Neural cell (in vitro differentiated cells): ENCODE measurements around the gene CD200R1L. TPM values are rescaled to one million over a fixed set of nuclear protein-coding genes. Genes with fewer than 3 reads are reported as not detected.

ENCODE experiments used
- H2AFZ ChIP-seq: fragments of 200-600, 300-800 bp; sonication (generic), shearing (Covaris generic); 2 replicates; pipeline ENCODE4 v1.6.0; 2014; ENCODE audit warnings: low read depth, mild to moderate bottlenecking, antibody characterized with exemption, low read length, moderate library complexity
- H3F3A ChIP-seq: fragments of 200-600 bp; shearing (Covaris generic); 2 replicates; pipeline ENCODE4 v1.6.1; 2016; ENCODE audit warnings: mild to moderate bottlenecking, moderate library complexity, mixed read lengths, antibody characterized with exemption, low read length; ENCODE audit not compliant: insufficient read depth, poor library complexity, severe bottlenecking
- H3K27ac ChIP-seq: fragments of 200-600, 300-800 bp; sonication (generic), shearing (Covaris generic); 2 replicates; pipeline ENCODE4 v1.5.1; 2014; ENCODE audit warnings: mild to moderate bottlenecking, low read length, moderate library complexity
- H3K27me3 ChIP-seq: fragments of 300-800, 200-600 bp; sonication (generic), shearing (Covaris generic); 2 replicates; pipeline ENCODE4 v1.6.0; 2014; ENCODE audit warnings: mild to moderate bottlenecking, low read depth, low read length, moderate library complexity; ENCODE audit not compliant: insufficient read depth
- H3K36me3 ChIP-seq: fragments of 300-800, 200-600 bp; sonication (generic), shearing (Covaris generic); 2 replicates; pipeline ENCODE4 v1.5.1; 2014; ENCODE audit warnings: mild to moderate bottlenecking, antibody characterized with exemption, low read length, moderate library complexity; ENCODE audit not compliant: insufficient read depth
- H3K4me2 ChIP-seq: fragments of 300-800, 200-600 bp; sonication (generic), shearing (Covaris generic); 2 replicates; pipeline ENCODE4 v1.6.0; 2014; ENCODE audit warnings: mild to moderate bottlenecking, low read length
- H3K4me3 ChIP-seq: fragments of 300-800, 200-600 bp; sonication (generic), shearing (Covaris generic); 2 replicates; pipeline ENCODE4 v1.5.1; 2014; ENCODE audit warnings: mild to moderate bottlenecking, low read length, moderate library complexity
- H3K79me2 ChIP-seq: fragments of 200-600 bp; shearing (Covaris generic); replicated peaks from 2 replicates; pipeline ENCODE4 v1.6.0; 2014; ENCODE audit warnings: mild to moderate bottlenecking, low read length, moderate library complexity; ENCODE audit not compliant: insufficient read depth
- H3K9ac ChIP-seq: fragments of 300-800, 200-600 bp; sonication (generic), shearing (Covaris generic); 2 replicates; pipeline ENCODE4 v1.6.1; 2016; ENCODE audit warnings: mild to moderate bottlenecking, low read length, mixed read lengths
- H3K9me2 ChIP-seq: fragments of 200-600 bp; shearing (Covaris generic); 2 replicates; pipeline ENCODE4 v1.6.1; 2016; ENCODE audit warnings: mild to moderate bottlenecking, low read length, mixed read lengths; ENCODE audit not compliant: insufficient read depth
- H3K9me3 ChIP-seq: fragments of 200-600, 300-800 bp; sonication (generic), shearing (Covaris generic); 2 replicates; pipeline ENCODE4 v1.6.1; 2016; ENCODE audit warnings: mild to moderate bottlenecking, mixed run types, low read length, moderate library complexity, mixed read lengths
- H4K20me1 ChIP-seq: fragments of 200-600 bp; shearing (Covaris generic); 2 replicates; pipeline ENCODE4 v1.6.1; 2016; ENCODE audit warnings: mild to moderate bottlenecking, mixed run types; ENCODE audit not compliant: insufficient read depth
- EP300 ChIP-seq: fragments of 450-650 bp; conservative IDR thresholded peaks from 2 replicates; pipeline ENCODE4 v1.6.1; 2014; ENCODE audit warnings: antibody characterized with exemption, mild to moderate bottlenecking, moderate library complexity; ENCODE audit not compliant: poor library complexity, severe bottlenecking
- EZH2 ChIP-seq: fragments of 200-600, 300-800 bp; shearing (Covaris generic), sonication (generic); IDR thresholded peaks from 2 replicates; pipeline ENCODE4 v1.6.1; 2014; ENCODE audit warnings: antibody characterized with exemption, low read length, borderline replicate concordance, mild to moderate bottlenecking; ENCODE audit not compliant: insufficient read depth, poor library complexity, severe bottlenecking
- MXI1 ChIP-seq: fragments of 450-650 bp; conservative IDR thresholded peaks from 2 replicates; pipeline ENCODE4 v1.6.1; 2014; ENCODE audit warnings: antibody characterized with exemption, mild to moderate bottlenecking; ENCODE audit not compliant: poor library complexity, severe bottlenecking
- POLR2AphosphoS5 ChIP-seq: IDR thresholded peaks from 2 replicates; pipeline ENCODE4 v1.6.1; 2012
- RAD21 ChIP-seq: fragments of 450-650 bp; conservative IDR thresholded peaks from 2 replicates; pipeline ENCODE4 v1.6.1; 2014; ENCODE audit warnings: antibody characterized with exemption, mild to moderate bottlenecking, moderate library complexity
- SMC3 ChIP-seq: fragments of 450-650 bp; conservative IDR thresholded peaks from 2 replicates; pipeline ENCODE4 v1.6.1; 2014; ENCODE audit warnings: antibody characterized with exemption, mild to moderate bottlenecking, moderate library complexity; ENCODE audit not compliant: poor library complexity
- TAF1 ChIP-seq: IDR thresholded peaks from 2 replicates; pipeline ENCODE4 v1.6.1; 2012; ENCODE audit warnings: low read depth
- polyA plus RNA-seq: library from polyadenylated mRNA; depleted of rRNA; stranded (reverse); fragments of >200 nt; gene quantifications from 2 replicates; pipeline ENCODE4 v1.2.3, GENCODE V29; 2014
- TF ChIP-seq, protein P1 (sequence below): fragments of 450-650 bp; IDR thresholded peaks from 2 replicates; pipeline ENCODE4 v1.5.1; 2014; ENCODE audit warnings: antibody characterized with exemption, mild to moderate bottlenecking, moderate library complexity; ENCODE audit not compliant: poor library complexity, severe bottlenecking
- TF ChIP-seq, protein P2 (sequence below): IDR thresholded peaks from 2 replicates; pipeline ENCODE4 v1.6.1; 2012; ENCODE audit warnings: borderline replicate concordance

The CD200R1L gene
- polyA plus RNA-seq, 1 donor from 2014 or later: not detected

DNA sequence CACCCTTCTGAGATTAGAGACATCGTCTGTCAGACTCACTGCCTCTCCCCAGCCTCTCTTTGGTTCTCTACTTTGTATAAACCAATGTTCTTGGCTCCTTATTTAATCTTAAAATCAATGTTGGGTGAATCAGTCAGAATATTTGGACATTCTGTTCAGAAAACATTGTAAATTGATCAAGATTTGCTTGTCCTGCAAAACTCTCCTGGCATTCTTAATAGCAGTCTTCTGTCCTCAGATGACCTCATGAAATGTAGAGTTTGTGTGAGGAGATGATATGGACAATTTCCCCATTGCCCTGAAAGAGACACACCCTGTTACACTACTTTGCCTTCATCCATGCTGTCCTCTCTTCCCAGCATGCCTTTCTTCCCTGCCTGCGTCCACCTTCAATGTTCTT is 33.6 kb downstream of the CD200R1L start:
- no peak overlapping the region for H3K9ac ChIP-seq
- H3K27me3 ChIP-seq: no peaks in the 10 kb centered on the region
- H4K20me1 ChIP-seq: no peaks in the 10 kb centered on the region
- no peak overlapping the region for H3K27ac ChIP-seq
- no peak overlapping the region for H2AFZ ChIP-seq
- no peaks in the 10 kb centered on the region for H3K9me3 ChIP-seq
- no peak for TF ChIP-seq SMC3
- no peak for TF ChIP-seq EP300
- no peak for TF ChIP-seq POLR2AphosphoS5
- no peak for TF ChIP-seq MXI1
- TF ChIP-seq TAF1: no peak
- TF ChIP-seq, protein P1, sequence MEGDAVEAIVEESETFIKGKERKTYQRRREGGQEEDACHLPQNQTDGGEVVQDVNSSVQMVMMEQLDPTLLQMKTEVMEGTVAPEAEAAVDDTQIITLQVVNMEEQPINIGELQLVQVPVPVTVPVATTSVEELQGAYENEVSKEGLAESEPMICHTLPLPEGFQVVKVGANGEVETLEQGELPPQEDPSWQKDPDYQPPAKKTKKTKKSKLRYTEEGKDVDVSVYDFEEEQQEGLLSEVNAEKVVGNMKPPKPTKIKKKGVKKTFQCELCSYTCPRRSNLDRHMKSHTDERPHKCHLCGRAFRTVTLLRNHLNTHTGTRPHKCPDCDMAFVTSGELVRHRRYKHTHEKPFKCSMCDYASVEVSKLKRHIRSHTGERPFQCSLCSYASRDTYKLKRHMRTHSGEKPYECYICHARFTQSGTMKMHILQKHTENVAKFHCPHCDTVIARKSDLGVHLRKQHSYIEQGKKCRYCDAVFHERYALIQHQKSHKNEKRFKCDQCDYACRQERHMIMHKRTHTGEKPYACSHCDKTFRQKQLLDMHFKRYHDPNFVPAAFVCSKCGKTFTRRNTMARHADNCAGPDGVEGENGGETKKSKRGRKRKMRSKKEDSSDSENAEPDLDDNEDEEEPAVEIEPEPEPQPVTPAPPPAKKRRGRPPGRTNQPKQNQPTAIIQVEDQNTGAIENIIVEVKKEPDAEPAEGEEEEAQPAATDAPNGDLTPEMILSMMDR: no peak
- TF ChIP-seq EZH2: no peak
- no peak for TF ChIP-seq RAD21
- no peak overlapping the region for H3K4me3 ChIP-seq
- H3F3A ChIP-seq: no peaks in the 10 kb centered on the region
- no peak overlapping the region for H3K4me2 ChIP-seq
- no peaks in the 10 kb centered on the region for H3K9me2 ChIP-seq
- H3K79me2 ChIP-seq: no peaks in the 10 kb centered on the region
- no peaks in the 10 kb centered on the region for H3K36me3 ChIP-seq

DNA sequence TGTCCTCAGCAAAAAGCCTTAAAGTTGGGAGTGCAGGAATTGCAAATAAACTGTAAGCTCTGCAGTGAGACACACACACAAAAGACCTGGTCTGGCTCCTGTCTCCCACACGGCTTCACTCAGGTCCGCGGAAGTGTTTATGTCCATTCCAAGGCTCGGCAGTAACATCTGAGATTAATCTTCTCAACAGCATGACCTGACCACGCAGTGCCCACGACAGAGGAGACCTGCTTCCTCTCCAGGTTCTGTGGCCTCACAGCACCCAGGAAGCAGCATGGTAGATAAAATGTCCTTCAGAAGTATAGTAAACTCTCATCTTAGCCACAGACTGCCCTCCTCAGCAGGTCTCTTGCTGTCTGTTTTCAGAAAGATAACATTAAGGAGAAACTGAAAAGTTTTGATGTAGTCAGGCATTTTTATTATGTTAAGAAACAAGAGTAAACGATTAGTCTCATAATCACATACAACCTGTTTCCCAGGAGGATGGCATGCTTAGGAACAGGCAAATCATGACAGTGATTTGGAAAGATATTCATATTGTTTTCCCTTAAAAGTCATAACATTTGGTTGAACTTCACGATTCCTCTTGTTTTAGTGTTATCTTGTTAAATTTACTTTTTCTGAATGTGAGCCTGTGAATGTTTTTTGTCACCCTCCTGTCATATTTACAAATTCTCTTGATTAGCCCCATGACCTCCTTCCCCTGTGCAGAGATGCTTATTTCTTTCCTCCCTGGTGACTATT is 34.6 kb downstream of the CD200R1L start:
- no peak overlapping the region for H3K4me3 ChIP-seq
- no peak overlapping the region for H3K9ac ChIP-seq
- H3K27ac ChIP-seq: no peak overlapping the region
- H3K9me3 ChIP-seq: no peaks in the 10 kb centered on the region
- no peak for TF ChIP-seq EP300
- TF ChIP-seq TAF1: no peak
- TF ChIP-seq, protein P2, sequence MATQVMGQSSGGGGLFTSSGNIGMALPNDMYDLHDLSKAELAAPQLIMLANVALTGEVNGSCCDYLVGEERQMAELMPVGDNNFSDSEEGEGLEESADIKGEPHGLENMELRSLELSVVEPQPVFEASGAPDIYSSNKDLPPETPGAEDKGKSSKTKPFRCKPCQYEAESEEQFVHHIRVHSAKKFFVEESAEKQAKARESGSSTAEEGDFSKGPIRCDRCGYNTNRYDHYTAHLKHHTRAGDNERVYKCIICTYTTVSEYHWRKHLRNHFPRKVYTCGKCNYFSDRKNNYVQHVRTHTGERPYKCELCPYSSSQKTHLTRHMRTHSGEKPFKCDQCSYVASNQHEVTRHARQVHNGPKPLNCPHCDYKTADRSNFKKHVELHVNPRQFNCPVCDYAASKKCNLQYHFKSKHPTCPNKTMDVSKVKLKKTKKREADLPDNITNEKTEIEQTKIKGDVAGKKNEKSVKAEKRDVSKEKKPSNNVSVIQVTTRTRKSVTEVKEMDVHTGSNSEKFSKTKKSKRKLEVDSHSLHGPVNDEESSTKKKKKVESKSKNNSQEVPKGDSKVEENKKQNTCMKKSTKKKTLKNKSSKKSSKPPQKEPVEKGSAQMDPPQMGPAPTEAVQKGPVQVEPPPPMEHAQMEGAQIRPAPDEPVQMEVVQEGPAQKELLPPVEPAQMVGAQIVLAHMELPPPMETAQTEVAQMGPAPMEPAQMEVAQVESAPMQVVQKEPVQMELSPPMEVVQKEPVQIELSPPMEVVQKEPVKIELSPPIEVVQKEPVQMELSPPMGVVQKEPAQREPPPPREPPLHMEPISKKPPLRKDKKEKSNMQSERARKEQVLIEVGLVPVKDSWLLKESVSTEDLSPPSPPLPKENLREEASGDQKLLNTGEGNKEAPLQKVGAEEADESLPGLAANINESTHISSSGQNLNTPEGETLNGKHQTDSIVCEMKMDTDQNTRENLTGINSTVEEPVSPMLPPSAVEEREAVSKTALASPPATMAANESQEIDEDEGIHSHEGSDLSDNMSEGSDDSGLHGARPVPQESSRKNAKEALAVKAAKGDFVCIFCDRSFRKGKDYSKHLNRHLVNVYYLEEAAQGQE: no peak
- TF ChIP-seq POLR2AphosphoS5: no peak
- no peak for TF ChIP-seq RAD21
- no peak for TF ChIP-seq EZH2
- TF ChIP-seq, protein P1: no peak
- no peak for TF ChIP-seq SMC3
- TF ChIP-seq MXI1: no peak
- no peak overlapping the region for H3K4me2 ChIP-seq
- no peaks in the 10 kb centered on the region for H3K36me3 ChIP-seq
- no peaks in the 10 kb centered on the region for H3K79me2 ChIP-seq
- no peaks in the 10 kb centered on the region for H3F3A ChIP-seq
- H3K9me2 ChIP-seq: no peaks in the 10 kb centered on the region
- H2AFZ ChIP-seq: no peak overlapping the region
- no peaks in the 10 kb centered on the region for H4K20me1 ChIP-seq
- H3K27me3 ChIP-seq: no peaks in the 10 kb centered on the region
